ENCODE measurements around the gene PITHD1. TPM values are rescaled to one million over a fixed set of nuclear protein-coding genes. Genes with fewer than 3 reads are reported as not detected.

Gene PITHD1
- total and polyA plus RNA-seq, 2 of the 8 experiments (the other 6 are each of a cell fraction or from before 2014, with no cell fraction given): 67.4 to 68.8 TPM

DNA sequence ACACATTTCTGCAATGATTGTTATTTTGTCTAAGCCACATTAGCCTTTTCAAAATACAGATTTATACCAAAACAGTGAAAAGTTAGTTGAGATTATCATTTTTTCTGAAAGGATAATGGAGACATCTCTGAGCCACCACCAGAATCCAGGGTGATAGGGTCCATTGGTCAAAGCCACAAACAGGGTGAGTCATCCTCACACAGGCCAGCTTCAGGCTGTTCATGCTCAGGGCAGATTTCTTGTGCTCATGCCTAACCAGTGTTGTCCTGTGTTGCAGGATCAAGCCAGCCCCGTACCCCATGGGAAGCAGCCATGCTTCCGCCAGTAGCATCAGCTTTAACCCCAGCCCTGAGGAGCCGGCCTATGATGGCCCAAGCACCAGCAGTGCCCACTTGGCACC lies 21.5 kb upstream of the PITHD1 start:
- Histone ChIP-seq H3K4me3 (ENCODE audit: extremely low read depth in 1 of 4, insufficient read depth in 2 of 4, low read depth in 3 of 4, low read length in 4 of 4) (no peak overlapping the region), H3K23me2 (ENCODE audit: low read depth, low read length) (no peaks in the 10 kb centered on the region), H3K27ac (ENCODE audit: low read depth, low read length) (no peak overlapping the region), H3K4me2 (ENCODE audit: insufficient read depth in 1 of 2, low read depth in 2 of 2, low read length in 2 of 2) (no peak overlapping the region), H3K9me3 (ENCODE audit: insufficient read depth in 2 of 2, low read depth in 1 of 2, low read length in 1 of 2) (no peaks in the 10 kb centered on the region), H4K8ac (ENCODE audit: extremely low read depth, insufficient read depth, low read length) (no peak overlapping the region), H3K14ac (ENCODE audit: insufficient read length) (no peak overlapping the region), H3K56ac (replicated peaks; ENCODE audit: insufficient read length, low read depth, low read length) (no peak overlapping the region), H3K4me1 (replicated peaks in 1 of 4; ENCODE audit: control insufficient read depth in 3 of 4, insufficient read depth in 4 of 4, low read length in 3 of 4) (no peaks in the 10 kb centered on the region), H3K36me3 (ENCODE audit: control insufficient read depth in 2 of 4, insufficient read depth in 4 of 4, low read length in 3 of 4) (peaks cover 47 to 89% (median 79%) of the 10 kb centered on the region in 4 experiments), H3K4ac (replicated peaks; ENCODE audit: insufficient read length, low read depth, low read length) (no peak overlapping the region), H3K23ac (ENCODE audit: insufficient read length) (no peak overlapping the region), H2BK20ac (ENCODE audit: low read length) (no peak overlapping the region), H2AFZ (ENCODE audit: low read length) (no peak overlapping the region), H2BK5ac (ENCODE audit: low read depth, low read length) (no peak overlapping the region), H3K27me3 (replicated peaks in 1 of 4; ENCODE audit: control insufficient read depth in 3 of 4, extremely low read depth in 1 of 4, insufficient read depth in 3 of 4, low read length in 3 of 4) (no peaks in the 10 kb centered on the region), H2BK15ac (ENCODE audit: low read length) (no peak overlapping the region), H3K9ac (replicated peaks in 1 of 4; ENCODE audit: extremely low read depth in 1 of 4, low read depth in 3 of 4, low read length in 3 of 4) (no peak overlapping the region), H4K20me1 (replicated peaks in 1 of 2; ENCODE audit: control insufficient read depth in 1 of 2, insufficient read depth in 2 of 2, low read length in 2 of 2) (peaks cover 10 to 23% of the 10 kb centered on the region in 2 experiments), H3K18ac (ENCODE audit: extremely low read depth, low read length) (no peak overlapping the region), H4K5ac (ENCODE audit: insufficient read length, low read depth, low read length) (no peak overlapping the region), H4K91ac (replicated peaks; ENCODE audit: insufficient read length, low read length) (no peak overlapping the region), H3K79me2 (ENCODE audit: control insufficient read depth in 1 of 2, insufficient read depth in 2 of 2, low read length in 2 of 2) (no peaks in the 10 kb centered on the region; a peak in 1 of 4 replicates), H2BK120ac (replicated peaks; ENCODE audit: low read depth, low read length) (no peak overlapping the region), H3K79me1 (ENCODE audit: low read depth, low read length) (peaks cover 6% of the 10 kb centered on the region; the same call in 1 of the 2 replicates), H2BK12ac (ENCODE audit: low read depth, low read length) (no peak overlapping the region), H2AK5ac (ENCODE audit: low read depth, low read length) (no peak overlapping the region)
- DNase-seq (ENCODE audit: low read depth in 1 of 2, low spot score in 2 of 2) (no peak), FAIRE-seq (no peak)
- TF ChIP-seq SP4 (IDR thresholded peaks at IDR 0.05; ENCODE audit: low read length): no peak
- POLR2A ChIA-PET (ENCODE audit: partially characterized antibody): interaction anchor here (1.1 to 1.5 kb wide), 3 partner anchors 13 to 58 kb away, joined by 3 to 5 read pairs (median 4); partner anchors contain the start of genes ELOA and PITHD1
- CTCF ChIA-PET (ENCODE audit: partially characterized antibody): interaction anchor here (1.0 kb wide), 1 partner anchor 92 kb away, joined by 3 read pairs; no protein-coding TSS in a partner anchor
- 94% methylated on average over 3 of the region's 3 CpGs; no CpG with 5 or more reads in 1 of the 2 experiments for WGBS, 2 experiments (ENCODE audit: extremely low coverage in 1 of 2, insufficient coverage in 1 of 2, insufficient read length in 1 of 2, insufficient replicate concordance in 2 of 2, low coverage in 1 of 2, low lambda C conversion rate in 2 of 2, missing lambda C conversion rate in 1 of 2)
